HepG2 (cell line): ENCODE measurements around the gene PPP1CC. TPM values are rescaled to one million over a fixed set of nuclear protein-coding genes. Genes with fewer than 3 reads are reported as not detected.
A peak's percentile ranks its signal among the peaks of the same experiment; 100 is the strongest.

Experiments used
- ATAC-seq: fragments of 200-7000 bp; cut with Tn5 transposase; 3 replicates; pipeline ENCODE4 v1.9.1; 2020; ENCODE audit warnings: mild to moderate bottlenecking, moderate library complexity
- BruUV-seq: library from RNA; stranded (reverse); fragments of 400-500 nt; replicated peaks from 2 replicates; lab custom pipeline; 2021; lab: Mats Ljungman, UMichigan
- CTCF ChIA-PET: fragments of 300-600 bp; formaldehyde crosslinking; extraction: SDS; loops from one replicate; lab custom pipeline; 2021; ENCODE audit warnings: low total read pairs, inconsistent platforms, low intra/inter-chr PET ratio; lab: Yijun Ruan, JAX
- POLR2A ChIA-PET: fragments of 350-600 bp; sonication (Branson Sonifier 250); formaldehyde crosslinking; loops from one replicate; lab custom pipeline; 2020; ENCODE audit warnings: antibody characterized with exemption, inconsistent platforms; lab: Yijun Ruan, JAX
- DNase-seq: peaks from one replicate; pipeline ENCODE4 v3.0.0-alpha.2; 2015; ENCODE audit warnings: low spot score
- FAIRE-seq: peaks from 3 replicates; lab custom pipeline; 2011; peaks lifted over from hg19 to GRCh38; lab: Jason Lieb, UNC
- H2AFZ ChIP-seq: one replicate; pipeline ENCODE4 v1.6.1; 2011; ENCODE audit warnings: low read length, inconsistent platforms
- H3K27ac ChIP-seq: fragments of 300-600 bp; 3 replicates; pipeline ENCODE4 v1.8.0; 2011; ENCODE audit warnings: mixed run types, mild to moderate bottlenecking, mixed read lengths, low read length, inconsistent platforms; ENCODE audit not compliant: insufficient read depth; ENCODE audit errors: extremely low read length
- H3K27me3 ChIP-seq, 2 experiments: fragments of 200-600 bp in 1 of 2; 2 replicates in 1 of 2; 3 replicates in 1 of 2; pipeline versions ENCODE4 v1.6.0 to v1.8.0; 2011; ENCODE audit warnings: low read length in 2 of 2, mild to moderate bottlenecking in 2 of 2, moderate library complexity in 2 of 2, inconsistent platforms in 1 of 2; ENCODE audit not compliant: insufficient read depth in 2 of 2, control insufficient read depth in 1 of 2
- H3K36me3 ChIP-seq, 2 experiments: fragments of 200-600 bp in 1 of 2; replicated peaks in 1 of 2; 2 replicates in 1 of 2; 3 replicates in 1 of 2; pipeline versions ENCODE4 v1.5.1 to v1.8.0; 2011; ENCODE audit warnings: low read length in 2 of 2, inconsistent platforms in 1 of 2; ENCODE audit not compliant: insufficient read depth in 2 of 2, control insufficient read depth in 1 of 2
- H3K4me1 ChIP-seq: 2 replicates; pipeline ENCODE4 v1.5.1; 2012; ENCODE audit warnings: low read length, inconsistent platforms; ENCODE audit not compliant: insufficient read depth
- H3K4me2 ChIP-seq: 2 replicates; pipeline ENCODE4 v1.6.0; 2011; ENCODE audit warnings: low read depth, low read length, inconsistent platforms
- H3K4me3 ChIP-seq, 3 experiments: fragments of 200-600 bp in 1 of 3; sonication (generic), shearing (Covaris generic) in 1 of 3; replicated peaks in 1 of 3; 2 replicates each; pipeline ENCODE4 v1.5.1; 2011 to 2016; ENCODE audit warnings: low read length in 3 of 3, inconsistent platforms in 2 of 3, low read depth in 2 of 3, mild to moderate bottlenecking in 2 of 3, control low read depth in 1 of 3, mixed read lengths in 1 of 3; ENCODE audit not compliant: insufficient read depth in 1 of 3
- H3K79me2 ChIP-seq: one replicate; pipeline ENCODE4 v1.6.1; 2011; ENCODE audit warnings: low read length, inconsistent platforms; ENCODE audit not compliant: insufficient read depth
- H3K9ac ChIP-seq: 2 replicates; pipeline ENCODE4 v1.6.0; 2011; ENCODE audit warnings: mild to moderate bottlenecking, low read depth, low read length, inconsistent platforms; ENCODE audit not compliant: insufficient read depth
- H3K9me3 ChIP-seq: 2 replicates; pipeline ENCODE4 v1.5.1; 2012; ENCODE audit warnings: mild to moderate bottlenecking, low read length
- H4K20me1 ChIP-seq: 2 replicates; pipeline ENCODE4 v1.6.0; 2011; ENCODE audit warnings: inconsistent platforms, mild to moderate bottlenecking, low read length, moderate library complexity; ENCODE audit not compliant: insufficient read depth
- AKNA ChIP-seq: sonication (generic); formaldehyde crosslinking; IDR thresholded peaks from 2 replicates; pipeline ENCODE4 v1.4.0; 2020; ENCODE audit warnings: missing genetic modification reagents, borderline replicate concordance
- MNT ChIP-seq: fragments of 450-650 bp; IDR thresholded peaks from 2 replicates; pipeline ENCODE4 v1.6.1; 2016
- STAG1 ChIP-seq: sonication (generic); formaldehyde crosslinking; IDR thresholded peaks from 2 replicates; pipeline ENCODE4 v1.4.0; 2020; ENCODE audit warnings: missing genetic modification reagents
- ZNF768 ChIP-seq: sonication (generic); formaldehyde crosslinking; IDR thresholded peaks from 2 replicates; pipeline ENCODE4 v1.4.0; 2020; ENCODE audit warnings: missing genetic modification reagents
- WGBS: methylation state at CpG from one replicate; pipeline ENCODE4 v1.1.6; 2017; ENCODE audit warnings: low lambda C conversion rate; 5-methylcytosine and 5-hydroxymethylcytosine counted together
- in situ Hi-C: cut with HindIII; loops from 2 replicates; pipeline ENCODE4 v1.10.0; 2017; ENCODE audit warnings: low pct_unique_long_range_greater_than_20kb; ENCODE audit not compliant: extremely low pct_ligation_motif_present
- intact Hi-C: fragments of 100-400 bp; cut with micrococcal nuclease; formaldehyde crosslinking; loops from one replicate; pipeline ENCODE4 v1.10.0; 2022; ENCODE audit not compliant: unreplicated experiment
- polyA plus RNA-seq, 8 experiments: library from polyadenylated mRNA; depleted of rRNA in 3 of 8; stranded (reverse) in 7 of 8; unstranded in 1 of 8; fragments of >200 nt; fragmentation: Illumina TruSeq in 4 of 8; extraction: Trizol in 4 of 8; gene quantifications; 2 replicates each; pipeline versions ENCODE4 v1.2.1 to v1.2.3, GENCODE V29; 2011 to 2016; ENCODE audit warnings: low read depth in 4 of 8, missing spikeins in 1 of 8, mixed read lengths in 1 of 8; ENCODE audit not compliant: insufficient read depth in 1 of 8
- total RNA-seq, 5 experiments: library from RNA; depleted of rRNA; stranded (reverse); fragments of >200 nt; fragmentation: Illumina TruSeq; extraction: Trizol; gene quantifications; 2 replicates each; pipeline ENCODE4 v1.2.3, GENCODE V29; 2016; ENCODE audit warnings: low read depth in 1 of 5

PPP1CC gene
- total and polyA plus RNA-seq, 2 of the 13 experiments (the other 11 are each of a cell fraction or from before 2014, with no cell fraction given), result 178 to 187 TPM

GRCh38 chr12:110677982-110678381, 64.7 kb downstream of the PPP1CC start:
- H3K27ac ChIP-seq, result no peak overlapping the region
- 30% methylated on average over 4 of the region's 4 CpGs for WGBS
- BruUV-seq, result no TSS peak
- H3K9ac ChIP-seq, result no peak overlapping the region
- H3K27me3 ChIP-seq, result peaks cover 0 to 17% of the 10 kb centered on the region in 2 experiments
- CTCF ChIA-PET, result no interaction called here
- in situ Hi-C loops, result no loop called here
- H4K20me1 ChIP-seq, result no peaks in the 10 kb centered on the region
- no peaks in the 10 kb centered on the region for H3K79me2 ChIP-seq
- H3K4me2 ChIP-seq, result no peak overlapping the region
- TF ChIP-seq STAG1 (CRISPR knock-in tag) (no peak), ZNF768 (peak; percentile 92)
- ATAC-seq, result no peak
- POLR2A ChIA-PET, result no interaction called here
- no peaks in the 10 kb centered on the region for H3K9me3 ChIP-seq
- no peaks in the 10 kb centered on the region for H3K36me3 ChIP-seq
- intact Hi-C loops, result no loop called here
- H3K4me1 ChIP-seq, result peaks cover 11% of the 10 kb centered on the region
- DNase-seq, result no peak
- FAIRE-seq, result no peak
- H3K4me3 ChIP-seq, result no peak overlapping the region
- H2AFZ ChIP-seq, result no peak overlapping the region

- ATAC-seq (no peak), FAIRE-seq (no peak), DNase-seq (no peak)
- Histone ChIP-seq H3K9ac (no peak overlapping the region), H3K4me1 (peaks cover 11% of the 10 kb centered on the region), H3K4me3 (no peak overlapping the region), H3K27ac (no peak overlapping the region), H3K4me2 (no peak overlapping the region), H3K79me2 (no peaks in the 10 kb centered on the region), H3K36me3 (no peaks in the 10 kb centered on the region), H3K27me3 (peaks cover 0 to 17% of the 10 kb centered on the region in 2 experiments; a peak in 4 of 5 replicates), H4K20me1 (no peaks in the 10 kb centered on the region), H3K9me3 (no peaks in the 10 kb centered on the region), H2AFZ (no peak overlapping the region)
- ChIA-PET CTCF (no interaction called here), POLR2A (no interaction called here)
- intact Hi-C loops, result no loop called here
- no TSS peak for BruUV-seq
- TF ChIP-seq MNT (peak; percentile 33; the same call in 1 of the 2 replicates), AKNA (CRISPR knock-in tag) (no peak)
- 29% methylated on average over 5 of the region's 5 CpGs for WGBS
- in situ Hi-C loops, result no loop called here
Measured at GRCh38 chr12:110677206-110677911, 65.3 kb downstream of the PPP1CC start.
